M059J (cell line): ENCODE data around the gene SNX19. TPM values are rescaled to one million over a fixed set of nuclear protein-coding genes. Genes with fewer than 3 reads are reported as not detected.
A peak's percentile ranks its signal among the peaks of the same experiment; 100 is the strongest.

Source experiments
- DNase-seq: peaks from one replicate; pipeline ENCODE4 v3.0.0-alpha.2; 2012; ENCODE audit warnings: low read depth
- total RNA-seq: library from RNA; depleted of rRNA; stranded (reverse); fragments of >200 nt; shearing (Covaris generic); gene quantifications from 2 replicates; pipeline ENCODE4 v1.2.3, GENCODE V29; 2014

The SNX19 gene
- total RNA-seq, 1 experiment from 2014 or later, result 94.3 TPM

GRCh38 chr11:130847517-130847916, 68.8 kb downstream of the SNX19 start:
- DNase-seq, result peak; percentile 97

GRCh38 chr11:130846606-130847005, 69.7 kb downstream of the SNX19 start:
- DNase-seq, result peak; percentile 41

- no peak for DNase-seq
These were observed 74.3 kb downstream of the SNX19 start for GRCh38 chr11:130842001-130842400.

GRCh38 chr11:130840679-130841078, 75.6 kb downstream of the SNX19 start:
- no peak for DNase-seq

GRCh38 chr11:130839981-130840666, 76.2 kb downstream of the SNX19 start:
- no peak for DNase-seq

- DNase-seq, result no peak
These were observed 79.1 kb downstream of the SNX19 start for GRCh38 chr11:130837194-130837593.

- DNase-seq, result no peak
These were observed 81.4 kb downstream of the SNX19 start for GRCh38 chr11:130834886-130835285.

- peak; percentile 33 for DNase-seq
These were observed 83.5 kb downstream of the SNX19 start for GRCh38 chr11:130832566-130833425.

GRCh38 chr11:130831976-130832375, 84.3 kb downstream of the SNX19 start:
- DNase-seq, result no peak

- no peak for DNase-seq
These were observed 84.8 kb downstream of the SNX19 start for GRCh38 chr11:130831506-130831905.

GRCh38 chr11:130830566-130830965, 85.7 kb downstream of the SNX19 start:
- DNase-seq, result no peak

- DNase-seq, result no peak
These were observed 86.3 kb downstream of the SNX19 start for GRCh38 chr11:130829920-130830511.

- peak; percentile 69 for DNase-seq
These were observed 87.5 kb downstream of the SNX19 start for GRCh38 chr11:130828741-130829140.

GRCh38 chr11:130827451-130828377, 88.6 kb downstream of the SNX19 start:
- peak; percentile 85 for DNase-seq

GRCh38 chr11:130826572-130826971, 89.7 kb downstream of the SNX19 start:
- no peak for DNase-seq

- no peak for DNase-seq
These were observed 90.3 kb downstream of the SNX19 start for GRCh38 chr11:130825983-130826382.

- DNase-seq, result no peak
These were observed 90.7 kb downstream of the SNX19 start for GRCh38 chr11:130825561-130825960.
